ENCODE results near the gene CKAP5.
A peak's percentile ranks its signal among the peaks of the same experiment; 100 is the strongest.
"Not testable (repeated sequence)": the region's sequence is repeated elsewhere in the genome, so short reads cannot be mapped to it uniquely, and the experiment has no call there.

CKAP5 gene

GRCh38 chr11:46719543-46720218 is 126.4 kb downstream of the CKAP5 start:
- H3K4me3 ChIP-seq (replicated peaks in 1 of 2; ENCODE audit: low read depth in 2 of 2, low read length in 2 of 2), result no peak overlapping the region
- DNase-seq (ENCODE audit: low read depth in 2 of 2), result no peak
- TF ChIP-seq CTCF (IDR thresholded peaks at IDR 0.05; ENCODE audit: low read depth, low read length), result no peak

DNA sequence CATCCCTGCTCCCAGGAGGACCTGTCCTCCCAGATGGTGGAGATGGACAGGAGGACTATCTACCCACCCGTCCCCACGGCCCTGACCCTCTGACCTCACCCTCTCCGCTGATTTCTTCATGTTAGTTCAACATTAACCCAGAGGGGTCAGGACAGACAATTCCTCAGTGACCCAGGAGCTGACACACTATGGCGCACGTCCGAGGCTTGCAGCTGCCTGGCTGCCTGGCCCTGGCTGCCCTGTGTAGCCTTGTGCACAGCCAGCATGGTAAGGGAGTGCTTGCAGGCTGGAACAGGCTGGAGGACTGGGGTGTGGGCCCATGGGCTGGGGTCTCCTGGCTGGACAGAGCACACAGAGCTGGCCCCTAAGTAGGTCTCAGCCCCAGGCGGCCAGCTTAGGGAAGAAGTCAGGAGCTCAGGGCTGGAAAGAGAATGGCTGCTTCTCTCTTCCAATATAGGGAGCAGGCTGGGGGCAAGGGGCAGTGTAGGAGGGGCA is 127.0 kb downstream of the CKAP5 start, which contains the start of gene F2:
Gene F2, plus strand, starts transcription at position 166 of the 495 bp plus-strand sequence. Its CDS starts 23 bp downstream, at position 189.
- DNase-seq (ENCODE audit: low read depth in 2 of 2), result no peak
- H3K4me3 ChIP-seq (replicated peaks in 1 of 2; ENCODE audit: low read depth in 2 of 2, low read length in 2 of 2), result no peak within 1 kb of the TSS
- TF ChIP-seq CTCF (IDR thresholded peaks at IDR 0.05; ENCODE audit: low read depth, low read length), result no peak

- H3K4me3 ChIP-seq (replicated peaks in 1 of 2; ENCODE audit: low read depth in 2 of 2, low read length in 2 of 2), result no peak overlapping the region
- peak; percentile 28 to 41 for DNase-seq (ENCODE audit: low read depth in 2 of 2)
- no peak for TF ChIP-seq CTCF (IDR thresholded peaks at IDR 0.05; ENCODE audit: low read depth, low read length)
Measured at GRCh38 chr11:46718155-46719019, 127.7 kb downstream of the CKAP5 start.

DNA sequence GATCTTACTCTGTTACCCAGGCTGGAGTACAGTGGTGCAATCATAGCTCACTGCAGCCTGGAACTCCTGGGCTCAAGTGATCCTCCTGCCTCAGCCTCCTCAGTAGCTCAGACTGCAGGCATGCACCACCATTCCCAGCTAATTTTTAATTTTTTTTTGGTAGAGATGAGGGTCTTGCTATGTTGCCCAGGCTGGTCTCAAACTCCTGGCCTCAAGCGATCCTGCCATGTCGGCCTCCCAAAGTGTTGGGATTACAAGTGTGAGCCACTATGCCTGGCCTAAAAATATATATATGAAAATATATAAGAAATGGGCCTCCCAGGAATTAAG is 128.3 kb downstream of the CKAP5 start:
- H3K4me3 ChIP-seq (replicated peaks in 1 of 2; ENCODE audit: low read depth in 2 of 2, low read length in 2 of 2); DNase-seq (ENCODE audit: low read depth in 2 of 2): not testable (repeated sequence)

GRCh38 chr11:46712874-46713576 is 133.1 kb downstream of the CKAP5 start:
- DNase-seq (ENCODE audit: low read depth in 2 of 2), result peak in 1 of 2 donors; percentile 26
- H3K4me3 ChIP-seq (replicated peaks in 1 of 2; ENCODE audit: low read depth in 2 of 2, low read length in 2 of 2), result no peak overlapping the region
- TF ChIP-seq CTCF (IDR thresholded peaks at IDR 0.05; ENCODE audit: low read depth, low read length), result no peak

DNA sequence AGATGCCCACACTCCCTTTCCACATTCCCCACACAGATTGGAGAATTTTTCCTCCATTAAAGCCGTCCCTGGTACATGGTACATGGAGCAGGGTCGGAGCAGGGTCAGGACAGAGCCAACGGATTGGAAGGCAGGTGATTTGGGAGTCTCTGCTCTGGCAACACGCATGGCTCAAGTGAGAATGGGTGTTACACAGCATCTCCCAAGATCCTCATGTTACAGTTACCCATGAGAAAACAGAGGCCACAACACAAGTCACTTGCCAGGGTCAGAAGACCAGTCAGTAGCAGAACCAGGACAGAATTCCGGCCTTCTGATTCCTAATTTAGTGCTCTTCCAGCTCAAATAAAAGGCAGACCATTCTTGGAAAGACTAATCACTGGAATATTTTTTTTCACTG is 134.8 kb downstream of the CKAP5 start:
- no peak for TF ChIP-seq CTCF (IDR thresholded peaks at IDR 0.05; ENCODE audit: low read depth, low read length)
- peak; percentile 29 to 57 for DNase-seq (ENCODE audit: low read depth in 2 of 2)
- no peak overlapping the region for H3K4me3 ChIP-seq (replicated peaks in 1 of 2; ENCODE audit: low read depth in 2 of 2, low read length in 2 of 2)
